ENCODE results near the gene PAK3. TPM values are rescaled to one million over a fixed set of nuclear protein-coding genes. Genes with fewer than 3 reads are reported as not detected.

Gene PAK3
- total RNA-seq, 1 experiment from 2014 or later = 7.5 TPM

GRCh38 chrX:111168314-111168713 is 72.3 kb downstream of the PAK3 start:
- Mint-ChIP-seq H3K4me1 (no peaks in the 10 kb centered on the region), H3K27me3 (ENCODE audit: low read depth) (no peaks in the 10 kb centered on the region), H3K36me3 (ENCODE audit: insufficient read depth in 1 of 3, low read depth in 3 of 3) (no peaks in the 10 kb centered on the region; a peak in 1 of 7 replicates), H3K9me3 (no peaks in the 10 kb centered on the region), H3K4me3 (no peak overlapping the region), H3K27ac (no peak overlapping the region)
- no peak overlapping the region for H2AFZ ChIP-seq (ENCODE audit: low read length)
- H3K23ac ChIP-seq (ENCODE audit: insufficient read length, low read depth, low read length) = no peak overlapping the region
- H2BK5ac ChIP-seq (ENCODE audit: insufficient read length, low read length) = no peak overlapping the region
- H3K79me2 ChIP-seq (ENCODE audit: insufficient read depth, low read length) = no peaks in the 10 kb centered on the region
- no peak overlapping the region for H3T11ph ChIP-seq (ENCODE audit: low read length)
- no peak overlapping the region for H4K5ac ChIP-seq (ENCODE audit: insufficient read length, low read depth, low read length)
- DNase-seq = peak; percentile 29
- no peak overlapping the region for H2BK12ac ChIP-seq (ENCODE audit: insufficient read length, low read depth, low read length)
- H3K27ac ChIP-seq (ENCODE audit: insufficient read length, low read depth, low read length) = no peak overlapping the region
- H3K4me1 ChIP-seq (ENCODE audit: insufficient read depth, low read length) = no peaks in the 10 kb centered on the region
- H3K18ac ChIP-seq (ENCODE audit: insufficient read length, low read depth, low read length) = no peak overlapping the region
- no peaks in the 10 kb centered on the region for H3K79me1 ChIP-seq (ENCODE audit: insufficient read depth, low read depth, low read length, poor library complexity, severe bottlenecking)
- H3K56ac ChIP-seq (ENCODE audit: insufficient read length, low read depth, low read length) = no peak overlapping the region
- no peak overlapping the region for H2BK20ac ChIP-seq (ENCODE audit: low read depth, low read length, poor library complexity, severe bottlenecking)
- H2BK120ac ChIP-seq (ENCODE audit: low read depth, low read length, poor library complexity, severe bottlenecking) = no peak overlapping the region
- WGBS (ENCODE audit: extremely low coverage, insufficient read length, low lambda C conversion rate) = no CpG with 5 or more reads among the region's 2 CpGs
- no peak overlapping the region for H3K4me2 ChIP-seq (ENCODE audit: insufficient read depth, insufficient read length, low read length)
- no peak overlapping the region for H4K91ac ChIP-seq (ENCODE audit: insufficient read length, low read depth, low read length)
- no peak overlapping the region for H2AK5ac ChIP-seq (ENCODE audit: insufficient read length, low read length)
- H4K8ac ChIP-seq (replicated peaks; ENCODE audit: insufficient read length, low read depth, low read length) = no peak overlapping the region
- no peak overlapping the region for H3K9ac ChIP-seq (ENCODE audit: extremely low read depth, insufficient read length, low read length)
- no peak overlapping the region for H2BK15ac ChIP-seq (ENCODE audit: low read depth, low read length)
- no peaks in the 10 kb centered on the region for H4K20me1 ChIP-seq (ENCODE audit: control insufficient read depth, insufficient read depth, insufficient read length)
- no peaks in the 10 kb centered on the region for H3K23me2 ChIP-seq (ENCODE audit: insufficient read length, low read depth, low read length, poor library complexity, severe bottlenecking)
- H3K27me3 ChIP-seq (ENCODE audit: insufficient read depth, low read length) = no peaks in the 10 kb centered on the region
- no peak overlapping the region for H3K4ac ChIP-seq (ENCODE audit: low read depth, low read length)
- peak; percentile 81 for TF ChIP-seq CTCF (conservative IDR thresholded peaks at IDR 0.05)
- no peak overlapping the region for H3K14ac ChIP-seq (ENCODE audit: insufficient read depth, low read length)
- no peaks in the 10 kb centered on the region for H3K9me3 ChIP-seq (ENCODE audit: control insufficient read depth, low read depth, low read length)
